ENCODE measurements around the gene KLK2. TPM values are rescaled to one million over a fixed set of nuclear protein-coding genes. Genes with fewer than 3 reads are reported as not detected.

Gene KLK2
- total and polyA plus RNA-seq, 5 donors from 2014 or later: not detected

DNA sequence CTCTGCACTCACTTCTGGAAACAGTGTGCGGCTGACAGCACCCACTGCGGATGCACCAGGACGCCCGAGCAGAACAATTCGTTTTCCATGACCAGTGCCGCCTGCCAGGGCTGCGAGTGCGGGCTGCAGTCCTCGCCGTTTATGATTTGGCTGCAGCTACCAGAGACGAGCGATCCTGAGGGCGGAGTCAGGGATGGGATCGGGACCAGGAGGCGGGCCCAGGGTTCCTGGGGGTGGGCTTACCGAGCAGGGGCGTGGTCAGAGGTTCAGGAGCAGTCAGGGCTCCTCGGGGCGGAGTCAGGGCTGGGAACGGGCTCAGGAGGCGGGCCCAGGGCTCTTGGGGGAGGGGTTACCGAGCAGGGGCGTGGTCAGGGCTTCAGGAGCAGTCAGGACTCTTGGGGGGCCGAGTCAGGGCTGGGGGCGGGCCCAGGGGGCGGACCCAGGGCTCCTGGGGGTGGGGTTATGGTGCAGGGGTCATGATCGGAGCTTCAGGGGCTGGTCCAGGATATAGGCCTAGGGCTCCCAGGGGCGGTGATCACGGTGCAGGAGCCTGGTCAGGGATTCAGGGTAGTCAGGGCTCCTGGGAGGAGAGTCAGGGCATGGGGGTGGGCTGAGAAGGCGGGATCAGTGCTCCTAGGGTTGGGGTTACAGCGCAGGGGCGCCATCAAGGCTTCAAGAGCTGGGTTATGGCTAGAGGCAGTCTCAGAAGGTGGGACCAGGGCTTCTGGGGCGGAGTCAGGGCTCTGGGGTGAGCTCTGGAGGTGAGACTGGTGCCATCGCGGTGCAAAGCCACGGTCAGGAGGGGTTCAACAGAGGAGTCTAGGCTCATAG is 36.2 kb downstream of the KLK2 start:
- no peak overlapping the region for H3K27ac Mint-ChIP-seq
- H3K27me3 Mint-ChIP-seq: peaks cover 38% of the 10 kb centered on the region
- Histone ChIP-seq H3K4me1 (ENCODE audit: control insufficient read depth, insufficient read depth, low read length, poor library complexity, severe bottlenecking) (peaks cover 4% of the 10 kb centered on the region), H3K36me3 (ENCODE audit: control insufficient read depth, insufficient read depth, low read length) (no peaks in the 10 kb centered on the region), H3K27ac (ENCODE audit: insufficient read depth, low read length, poor library complexity, severe bottlenecking) (no peak overlapping the region), H3K9me3 (ENCODE audit: control insufficient read depth in 2 of 2, low read length in 2 of 2) (no peaks in the 10 kb centered on the region), H3K27me3 (ENCODE audit: control insufficient read depth, insufficient read depth, low read length) (peaks cover 14% of the 10 kb centered on the region), H3K4me3 (ENCODE audit: low read depth, low read length) (no peak overlapping the region)
- no peak for ATAC-seq (ENCODE audit: low read depth in 2 of 2)
- peak overlapping the region in 1 of 4 donors; percentile 16 for H3K4me3 Mint-ChIP-seq
- peaks cover 0 to 19% (median under 1%) of the 10 kb centered on the region in 4 donors for H3K4me1 Mint-ChIP-seq
- peak in 1 of 3 donors; percentile 7 for DNase-seq
- peaks cover 0 to 1% (median 0%) of the 10 kb centered on the region in 7 donors for H3K9me3 Mint-ChIP-seq
- no peaks in the 10 kb centered on the region for H3K36me3 Mint-ChIP-seq

DNA sequence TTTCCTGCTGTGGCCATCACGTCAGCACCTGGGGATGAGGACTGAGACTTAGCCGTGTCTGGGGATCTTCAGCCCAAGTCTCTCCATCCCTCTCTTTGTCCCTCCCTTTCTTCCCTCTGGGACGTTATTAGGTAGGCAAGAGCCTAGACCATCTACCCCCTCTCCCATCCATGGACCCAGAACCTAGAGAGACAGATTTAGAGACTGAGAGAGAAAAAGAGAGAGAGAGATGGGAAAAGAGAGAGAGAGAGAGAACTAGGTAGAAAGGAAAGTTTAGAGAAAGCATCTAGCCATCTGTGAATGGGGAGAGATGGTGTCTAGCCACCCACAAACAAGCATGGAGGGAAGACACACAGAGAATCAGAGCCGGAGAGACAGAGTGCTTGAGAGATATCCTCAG is 37.5 kb downstream of the KLK2 start:
- H3K27me3 Mint-ChIP-seq: peaks cover 33% of the 10 kb centered on the region
- DNase-seq (no peak), ATAC-seq (ENCODE audit: low read depth in 2 of 2) (no peak)
- no peak overlapping the region for H3K27ac Mint-ChIP-seq
- H3K4me1 Mint-ChIP-seq: peaks cover 0 to 19% (median under 1%) of the 10 kb centered on the region in 4 donors
- Histone ChIP-seq H3K27ac (ENCODE audit: insufficient read depth, low read length, poor library complexity, severe bottlenecking) (no peak overlapping the region), H3K27me3 (ENCODE audit: control insufficient read depth, insufficient read depth, low read length) (peaks cover 14% of the 10 kb centered on the region), H3K9me3 (ENCODE audit: control insufficient read depth in 2 of 2, low read length in 2 of 2) (no peaks in the 10 kb centered on the region), H3K4me3 (ENCODE audit: low read depth, low read length) (no peak overlapping the region), H3K4me1 (ENCODE audit: control insufficient read depth, insufficient read depth, low read length, poor library complexity, severe bottlenecking) (peaks cover 4% of the 10 kb centered on the region), H3K36me3 (ENCODE audit: control insufficient read depth, insufficient read depth, low read length) (no peaks in the 10 kb centered on the region)
- H3K9me3 Mint-ChIP-seq: peaks cover 0 to 1% (median 0%) of the 10 kb centered on the region in 7 donors
- no peak overlapping the region for H3K4me3 Mint-ChIP-seq
- H3K36me3 Mint-ChIP-seq: no peaks in the 10 kb centered on the region

DNA sequence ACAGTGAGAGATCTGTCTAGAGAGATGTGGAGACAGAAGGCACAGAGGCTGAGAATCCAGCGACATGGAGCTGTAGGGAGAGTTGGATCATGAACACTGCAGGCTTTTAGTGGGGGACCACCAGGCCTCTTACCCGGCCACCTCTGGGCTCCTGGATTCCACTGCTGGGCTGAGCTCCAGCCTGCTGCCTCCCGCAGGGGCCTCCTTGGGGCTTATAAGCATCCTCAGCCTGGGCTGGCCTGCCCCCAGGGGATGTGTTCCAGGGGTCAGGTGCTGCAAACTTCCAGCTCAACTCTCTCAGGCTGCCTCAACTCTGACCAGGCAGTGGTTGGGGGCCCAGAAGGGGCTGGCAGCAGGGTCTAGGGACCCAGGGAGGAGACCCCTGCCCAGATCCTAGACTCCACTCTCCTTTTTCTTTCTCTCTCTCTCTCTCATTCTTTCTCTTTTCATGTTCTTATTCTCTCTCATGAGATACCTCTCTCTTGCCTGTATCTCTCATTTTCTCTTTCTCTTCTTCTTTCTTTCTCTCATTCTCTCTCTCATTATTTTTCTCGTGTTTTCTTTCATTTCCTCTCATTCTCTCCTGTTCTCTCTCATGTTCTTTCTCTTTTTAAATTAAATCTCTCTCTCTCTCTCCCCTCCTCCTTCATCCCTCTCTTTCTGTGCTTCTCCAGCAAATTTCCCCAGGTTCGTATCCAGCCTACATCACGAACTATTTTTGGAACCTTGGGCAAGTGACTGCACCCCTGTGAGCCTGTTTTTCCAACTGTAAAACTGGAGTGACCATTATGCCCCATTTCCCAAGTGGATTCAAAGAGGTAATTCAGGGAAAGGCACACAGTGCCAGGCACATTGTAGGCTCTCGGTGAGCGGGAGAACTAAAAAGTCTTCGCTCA is 38.2 kb downstream of the KLK2 start, which contains the start of gene KLK4:
KLK4 (minus strand) TSS at position 190 of the 896 bp plus-strand sequence. CDS start 657 bp downstream, outside the sequence.
- Mint-ChIP-seq H3K36me3 (no peaks in the 10 kb centered on the region), H3K9me3 (peaks cover 0 to 1% (median 0%) of the 10 kb centered on the region in 7 donors), H3K27ac (no peak within 1 kb of the TSS), H3K4me1 (peaks cover 0 to 19% (median under 1%) of the 10 kb centered on the region in 4 donors), H3K27me3 (peaks cover 31% of the 10 kb centered on the region), H3K4me3 (no peak within 1 kb of the TSS)
- Histone ChIP-seq H3K36me3 (ENCODE audit: control insufficient read depth, insufficient read depth, low read length) (no peaks in the 10 kb centered on the region), H3K4me1 (ENCODE audit: control insufficient read depth, insufficient read depth, low read length, poor library complexity, severe bottlenecking) (peaks cover 4% of the 10 kb centered on the region), H3K27me3 (ENCODE audit: control insufficient read depth, insufficient read depth, low read length) (peaks cover 14% of the 10 kb centered on the region), H3K4me3 (ENCODE audit: low read depth, low read length) (no peak within 1 kb of the TSS), H3K9me3 (ENCODE audit: control insufficient read depth in 2 of 2, low read length in 2 of 2) (no peaks in the 10 kb centered on the region), H3K27ac (ENCODE audit: insufficient read depth, low read length, poor library complexity, severe bottlenecking) (no peak within 1 kb of the TSS)
- DNase-seq: no peak
- ATAC-seq (ENCODE audit: low read depth in 2 of 2): no peak

DNA sequence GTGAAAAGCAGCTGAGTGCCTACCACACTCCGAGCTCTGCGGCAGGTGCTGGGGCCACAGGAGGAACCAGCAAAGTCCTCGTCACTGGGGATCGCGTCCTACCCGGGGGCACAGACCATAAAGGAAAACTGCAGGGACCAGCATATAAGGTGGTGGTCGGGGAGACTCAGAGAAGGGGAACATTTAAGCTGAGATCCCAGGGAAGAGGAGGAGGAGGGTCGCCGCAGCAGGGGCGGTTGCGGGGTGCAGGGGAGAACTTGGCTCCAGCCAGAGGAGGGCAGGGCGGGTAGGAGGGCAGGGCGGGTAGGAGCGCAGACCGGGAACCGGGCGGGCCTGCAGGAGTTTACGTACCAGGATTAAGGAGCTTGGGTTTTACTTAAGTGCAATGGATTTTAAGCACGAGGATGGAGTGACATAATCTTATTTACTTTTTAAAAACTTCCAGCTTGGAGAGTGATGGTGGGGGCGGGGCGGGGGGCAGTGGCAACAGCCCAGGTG is 38.9 kb downstream of the KLK2 start:
- peaks cover 26% of the 10 kb centered on the region for H3K27me3 Mint-ChIP-seq
- peaks cover 0 to 19% (median under 1%) of the 10 kb centered on the region in 4 donors for H3K4me1 Mint-ChIP-seq

DNA sequence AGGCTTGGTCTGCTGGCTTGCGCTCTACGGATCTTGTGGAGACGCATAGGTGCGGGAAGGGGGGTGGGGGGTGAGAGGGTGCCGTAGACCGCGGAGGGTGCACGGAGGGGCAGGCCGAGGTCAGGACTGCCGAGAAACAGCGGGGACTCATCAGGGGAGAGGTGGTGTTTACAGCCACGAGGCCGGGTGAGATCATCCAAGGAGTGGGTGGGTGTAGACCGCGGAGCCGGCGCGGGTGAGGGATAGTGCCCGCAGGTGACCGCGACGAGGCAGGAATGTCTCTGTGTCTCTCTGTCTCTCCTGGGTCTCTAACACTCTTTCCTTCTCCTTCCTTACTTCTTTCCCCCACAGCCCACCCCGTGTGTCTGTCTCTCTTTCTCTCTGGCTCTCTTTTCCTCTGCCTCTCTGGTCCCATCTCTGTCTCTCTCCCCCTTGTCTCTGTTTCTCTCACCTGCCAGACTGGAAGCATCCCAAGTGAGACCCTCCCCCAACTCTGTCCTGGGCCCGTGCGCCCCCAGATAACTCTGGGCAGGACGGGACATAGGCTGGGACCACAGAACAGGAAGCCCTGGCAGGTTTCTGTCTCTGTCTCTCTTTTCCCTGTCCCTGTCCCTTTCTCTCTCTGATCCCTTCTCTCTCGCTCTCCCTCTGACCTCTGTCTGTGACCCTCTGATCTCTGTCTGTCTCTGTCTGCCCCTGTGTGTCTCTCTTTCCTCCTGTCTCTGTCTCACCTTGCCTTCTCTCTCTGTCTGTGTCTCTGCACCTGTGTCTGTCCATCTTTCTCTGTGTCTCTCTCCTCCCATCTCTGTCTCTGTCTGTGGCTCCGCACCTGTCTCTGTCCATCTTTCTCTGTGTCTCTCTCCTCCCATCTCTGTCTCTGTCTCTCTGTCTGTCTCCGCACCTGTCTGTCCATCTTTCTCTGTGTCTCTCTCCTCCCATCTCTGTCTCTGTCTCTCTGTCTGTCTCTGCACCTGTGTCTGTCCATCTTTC is 39.8 kb downstream of the KLK2 start:
- no peaks in the 10 kb centered on the region for H3K36me3 ChIP-seq (ENCODE audit: control insufficient read depth, insufficient read depth, low read length)
- Mint-ChIP-seq H3K36me3 (no peaks in the 10 kb centered on the region), H3K27ac (peak overlapping the region in 1 of 3 donors; percentile 52), H3K4me1 (peaks cover 0 to 18% (median under 1%) of the 10 kb centered on the region in 4 donors), H3K9me3 (peaks cover 0 to 3% (median 0%) of the 10 kb centered on the region in 7 donors), H3K27me3 (peaks cover 17% of the 10 kb centered on the region), H3K4me3 (no peak overlapping the region)
- no peaks in the 10 kb centered on the region for H3K9me3 ChIP-seq (ENCODE audit: control insufficient read depth in 2 of 2, low read length in 2 of 2)
- DNase-seq (no peak), ATAC-seq (ENCODE audit: low read depth in 2 of 2) (no peak)
- H3K4me3 ChIP-seq (ENCODE audit: low read depth, low read length): no peak overlapping the region
- peaks cover 4% of the 10 kb centered on the region for H3K4me1 ChIP-seq (ENCODE audit: control insufficient read depth, insufficient read depth, low read length, poor library complexity, severe bottlenecking)
- H3K27ac ChIP-seq (ENCODE audit: insufficient read depth, low read length, poor library complexity, severe bottlenecking): no peak overlapping the region
- H3K27me3 ChIP-seq (ENCODE audit: control insufficient read depth, insufficient read depth, low read length): peaks cover 14% of the 10 kb centered on the region

More for the DNA sequence above, 38.9 kb downstream of the KLK2 start:
- H3K4me3 ChIP-seq (ENCODE audit: low read depth, low read length): no peak overlapping the region
- Mint-ChIP-seq H3K36me3 (no peaks in the 10 kb centered on the region), H3K27ac (no peak overlapping the region), H3K4me3 (no peak overlapping the region), H3K9me3 (peaks cover 0 to 1% (median 0%) of the 10 kb centered on the region in 7 donors)
- ATAC-seq (ENCODE audit: low read depth in 2 of 2): no peak
- no peaks in the 10 kb centered on the region for H3K9me3 ChIP-seq (ENCODE audit: control insufficient read depth in 2 of 2, low read length in 2 of 2)
- no peak overlapping the region for H3K27ac ChIP-seq (ENCODE audit: insufficient read depth, low read length, poor library complexity, severe bottlenecking)
- no peaks in the 10 kb centered on the region for H3K36me3 ChIP-seq (ENCODE audit: control insufficient read depth, insufficient read depth, low read length)
- H3K4me1 ChIP-seq (ENCODE audit: control insufficient read depth, insufficient read depth, low read length, poor library complexity, severe bottlenecking): peaks cover 4% of the 10 kb centered on the region
- DNase-seq: no peak
- peaks cover 14% of the 10 kb centered on the region for H3K27me3 ChIP-seq (ENCODE audit: control insufficient read depth, insufficient read depth, low read length)

DNA sequence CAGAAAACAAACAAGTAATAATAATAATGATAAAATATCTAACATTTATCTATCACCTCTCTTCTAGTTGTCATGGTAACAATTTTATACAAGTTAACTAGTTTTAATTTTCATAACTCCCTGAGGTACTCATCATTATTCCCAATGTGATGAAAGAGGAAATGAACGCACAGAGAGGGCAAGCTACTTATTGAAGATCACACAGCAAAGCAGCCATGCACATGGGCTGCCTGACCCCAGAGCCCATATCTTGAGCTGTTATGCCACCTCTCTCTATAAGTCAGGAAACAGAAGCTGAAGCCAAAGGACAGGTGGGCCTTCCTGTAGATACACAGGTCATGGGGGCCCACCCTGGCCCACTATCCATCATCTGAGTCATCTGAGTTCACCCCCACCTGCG is 42.8 kb downstream of the KLK2 start:
- Mint-ChIP-seq H3K4me1 (no peaks in the 10 kb centered on the region), H3K36me3 (no peaks in the 10 kb centered on the region), H3K27me3 (peaks cover 10% of the 10 kb centered on the region), H3K27ac (no peak overlapping the region), H3K9me3 (peaks cover 0 to 1% (median 0%) of the 10 kb centered on the region in 7 donors), H3K4me3 (no peak overlapping the region)
- Histone ChIP-seq H3K4me1 (ENCODE audit: control insufficient read depth, insufficient read depth, low read length, poor library complexity, severe bottlenecking) (no peaks in the 10 kb centered on the region), H3K4me3 (ENCODE audit: low read depth, low read length) (no peak overlapping the region), H3K36me3 (ENCODE audit: control insufficient read depth, insufficient read depth, low read length) (no peaks in the 10 kb centered on the region), H3K9me3 (ENCODE audit: control insufficient read depth in 2 of 2, low read length in 2 of 2) (no peaks in the 10 kb centered on the region), H3K27ac (ENCODE audit: insufficient read depth, low read length, poor library complexity, severe bottlenecking) (no peak overlapping the region), H3K27me3 (ENCODE audit: control insufficient read depth, insufficient read depth, low read length) (peaks cover 5% of the 10 kb centered on the region)
- DNase-seq (no peak), ATAC-seq (ENCODE audit: low read depth in 2 of 2) (no peak)
